NCI-H345 treated with DMSO at 0.1 percent for 48 hours (cell line): ENCODE data around the gene SOX6.
"Not testable (repeated sequence)": the region's sequence is repeated elsewhere in the genome, so short reads cannot be mapped to it uniquely, and the experiment has no call there.

Experiments used
- DNase-seq: peaks from one replicate; lab custom pipeline; 2025; ENCODE audit not compliant: unreplicated experiment; lab: John Stamatoyannopoulos, UW

SOX6 gene

GRCh38 chr11:16110886-16111285 lies 245.5 kb downstream of the SOX6 start:
- DNase-seq: no peak

GRCh38 chr11:16099343-16099900 lies 256.9 kb downstream of the SOX6 start:
- DNase-seq: peak; percentile 61

GRCh38 chr11:16098526-16099205 lies 257.7 kb downstream of the SOX6 start:
- DNase-seq: peak; percentile 61

- DNase-seq: peak; percentile 99
Observed at GRCh38 chr11:16097543-16097942, 258.8 kb downstream of the SOX6 start.

- DNase-seq: no peak
Observed at GRCh38 chr11:16096336-16096735, 260.0 kb downstream of the SOX6 start.

- no peak for DNase-seq
Observed at GRCh38 chr11:16095756-16096155, 260.6 kb downstream of the SOX6 start.

- no peak for DNase-seq
Observed at GRCh38 chr11:16093889-16094653, 262.3 kb downstream of the SOX6 start.

- DNase-seq: no peak
Observed at GRCh38 chr11:16091862-16092261, 264.5 kb downstream of the SOX6 start.

GRCh38 chr11:16089481-16089880 lies 266.9 kb downstream of the SOX6 start:
- DNase-seq: no peak

GRCh38 chr11:16088774-16089173 lies 267.6 kb downstream of the SOX6 start:
- DNase-seq: no peak

- DNase-seq: no peak
Observed at GRCh38 chr11:16087886-16088285, 268.5 kb downstream of the SOX6 start.

- no peak for DNase-seq
Observed at GRCh38 chr11:16086229-16086819, 270.0 kb downstream of the SOX6 start.

GRCh38 chr11:16082095-16083055 lies 274.0 kb downstream of the SOX6 start:
- DNase-seq: peak; percentile 63

GRCh38 chr11:16081382-16082094 lies 274.8 kb downstream of the SOX6 start:
- DNase-seq: no peak

- DNase-seq: no peak
Observed at GRCh38 chr11:16080688-16081381, 275.5 kb downstream of the SOX6 start.

GRCh38 chr11:16078936-16079335 lies 277.4 kb downstream of the SOX6 start:
- no peak for DNase-seq

- DNase-seq: no peak
Observed at GRCh38 chr11:16070573-16070972, 285.8 kb downstream of the SOX6 start.

GRCh38 chr11:16067268-16067667 lies 289.1 kb downstream of the SOX6 start:
- DNase-seq: not testable (repeated sequence)

GRCh38 chr11:16059332-16059731 lies 297.0 kb downstream of the SOX6 start:
- no peak for DNase-seq
